Measurements from ENCODE around the gene SPRYD7. TPM values are rescaled to one million over a fixed set of nuclear protein-coding genes. Genes with fewer than 3 reads are reported as not detected.

Gene SPRYD7
- total and polyA plus RNA-seq, 2 of the 13 experiments (the other 11 are each of a cell fraction or from before 2014, with no cell fraction given): 2.7 to 5.9 TPM

DNA sequence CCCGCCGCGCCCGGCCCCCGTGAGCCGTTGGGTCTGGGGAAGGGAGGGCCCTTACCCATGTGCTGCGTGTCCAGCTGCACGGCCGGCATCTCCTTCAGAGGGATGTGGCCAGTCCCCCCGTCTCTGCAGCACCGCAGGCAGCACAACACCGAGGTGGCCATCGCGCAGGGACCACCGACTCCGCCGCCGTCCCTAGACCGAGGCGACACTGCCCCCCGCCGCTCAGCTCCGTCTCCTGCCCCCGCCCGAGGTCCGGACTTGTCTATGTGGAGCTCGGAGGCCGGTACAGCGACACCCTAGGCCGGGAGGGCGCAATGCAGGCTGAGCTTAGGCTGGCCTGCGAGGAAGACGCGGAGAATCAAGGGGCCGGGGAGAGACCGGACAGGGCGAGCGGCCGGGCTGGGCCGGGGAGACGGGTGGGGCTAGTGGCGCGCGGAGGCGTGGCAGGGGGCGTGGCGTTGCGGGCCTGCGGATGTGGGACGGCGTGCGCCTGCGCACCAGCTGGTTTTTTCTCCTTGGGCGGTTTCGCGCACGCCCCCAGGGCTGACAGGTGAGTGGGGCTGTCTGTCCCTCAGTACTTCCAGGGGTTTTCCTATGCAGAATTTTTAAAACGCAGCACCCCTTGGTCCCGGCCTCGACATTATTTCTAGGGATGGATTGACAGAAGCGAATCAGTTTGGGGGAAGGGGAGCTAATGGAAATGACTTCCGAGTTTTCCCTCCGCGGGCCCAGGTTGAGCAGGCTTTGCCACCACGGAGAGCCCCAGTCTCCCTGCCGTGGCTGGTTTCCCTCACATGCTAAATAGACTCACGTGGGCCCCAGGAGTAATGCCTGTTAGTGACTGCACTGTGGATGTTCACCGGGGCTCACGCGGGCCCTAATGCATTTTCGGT lies at the start of gene SPRYD7 (continued):
- TF ChIP-seq, protein P1, sequence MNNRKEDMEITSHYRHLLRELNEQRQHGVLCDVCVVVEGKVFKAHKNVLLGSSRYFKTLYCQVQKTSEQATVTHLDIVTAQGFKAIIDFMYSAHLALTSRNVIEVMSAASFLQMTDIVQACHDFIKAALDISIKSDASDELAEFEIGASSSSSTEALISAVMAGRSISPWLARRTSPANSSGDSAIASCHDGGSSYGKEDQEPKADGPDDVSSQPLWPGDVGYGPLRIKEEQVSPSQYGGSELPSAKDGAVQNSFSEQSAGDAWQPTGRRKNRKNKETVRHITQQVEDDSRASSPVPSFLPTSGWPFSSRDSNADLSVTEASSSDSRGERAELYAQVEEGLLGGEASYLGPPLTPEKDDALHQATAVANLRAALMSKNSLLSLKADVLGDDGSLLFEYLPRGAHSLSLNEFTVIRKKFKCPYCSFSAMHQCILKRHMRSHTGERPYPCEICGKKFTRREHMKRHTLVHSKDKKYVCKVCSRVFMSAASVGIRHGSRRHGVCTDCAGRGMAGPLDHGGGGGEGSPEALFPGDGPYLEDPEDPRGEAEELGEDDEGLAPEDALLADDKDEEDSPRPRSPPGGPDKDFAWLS (CRISPR knock-in tag; IDR thresholded peaks at IDR 0.05; ENCODE audit: borderline replicate concordance): no peak
- TF ChIP-seq NFYC (CRISPR knock-in tag; IDR thresholded peaks at IDR 0.05) (no peak), ZBTB4 (CRISPR knock-in tag; IDR thresholded peaks at IDR 0.05; ENCODE audit: borderline replicate concordance) (no peak), ZNF124 (CRISPR knock-in tag; IDR thresholded peaks at IDR 0.05) (peak; percentile 62; the same call in 1 of the 2 replicates), RBM22 (optimal IDR thresholded peaks at IDR 0.05; ENCODE audit: low read length) (no peak), ZNF503 (CRISPR knock-in tag; IDR thresholded peaks at IDR 0.05) (peak; percentile 76; the same call in 1 of the 2 replicates), KLF6 (CRISPR knock-in tag; IDR thresholded peaks at IDR 0.05) (peak; percentile 58; the same call in 1 of the 2 replicates), ZNF501 (CRISPR knock-in tag; IDR thresholded peaks at IDR 0.05) (peak; percentile 90), ZNF614 (CRISPR knock-in tag; IDR thresholded peaks at IDR 0.05; ENCODE audit: borderline replicate concordance) (peak; percentile 78; the same call in 1 of the 2 replicates), ZNF746 (CRISPR knock-in tag; IDR thresholded peaks at IDR 0.05) (peak; percentile 56; the same call in 1 of the 2 replicates), ZFP36 (IDR thresholded peaks at IDR 0.05; ENCODE audit: borderline replicate concordance, low read depth, low read length, partially characterized antibody) (no peak), ZFP36L2 (CRISPR knock-in tag; IDR thresholded peaks at IDR 0.05) (no peak), THYN1 (CRISPR knock-in tag; IDR thresholded peaks at IDR 0.05; ENCODE audit: borderline replicate concordance, low read depth) (no peak), ZNF263 (CRISPR knock-in tag; IDR thresholded peaks at IDR 0.05) (no peak), HINFP (CRISPR knock-in tag; IDR thresholded peaks at IDR 0.05; ENCODE audit: low read depth) (peak; percentile 96)
- TF ChIP-seq, protein P2, sequence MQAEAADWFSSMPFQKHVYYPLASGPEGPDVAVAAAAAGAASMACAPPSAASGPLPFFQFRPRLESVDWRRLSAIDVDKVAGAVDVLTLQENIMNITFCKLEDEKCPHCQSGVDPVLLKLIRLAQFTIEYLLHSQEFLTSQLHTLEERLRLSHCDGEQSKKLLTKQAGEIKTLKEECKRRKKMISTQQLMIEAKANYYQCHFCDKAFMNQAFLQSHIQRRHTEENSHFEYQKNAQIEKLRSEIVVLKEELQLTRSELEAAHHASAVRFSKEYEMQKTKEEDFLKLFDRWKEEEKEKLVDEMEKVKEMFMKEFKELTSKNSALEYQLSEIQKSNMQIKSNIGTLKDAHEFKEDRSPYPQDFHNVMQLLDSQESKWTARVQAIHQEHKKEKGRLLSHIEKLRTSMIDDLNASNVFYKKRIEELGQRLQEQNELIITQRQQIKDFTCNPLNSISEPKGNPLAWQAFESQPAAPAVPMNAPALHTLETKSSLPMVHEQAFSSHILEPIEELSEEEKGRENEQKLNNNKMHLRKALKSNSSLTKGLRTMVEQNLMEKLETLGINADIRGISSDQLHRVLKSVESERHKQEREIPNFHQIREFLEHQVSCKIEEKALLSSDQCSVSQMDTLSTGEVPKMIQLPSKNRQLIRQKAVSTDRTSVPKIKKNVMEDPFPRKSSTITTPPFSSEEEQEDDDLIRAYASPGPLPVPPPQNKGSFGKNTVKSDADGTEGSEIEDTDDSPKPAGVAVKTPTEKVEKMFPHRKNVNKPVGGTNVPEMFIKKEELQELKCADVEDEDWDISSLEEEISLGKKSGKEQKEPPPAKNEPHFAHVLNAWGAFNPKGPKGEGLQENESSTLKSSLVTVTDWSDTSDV (CRISPR knock-in tag; IDR thresholded peaks at IDR 0.05): peak; percentile 59; the same call in 1 of the 2 replicates
